Testis (tissue), 2 donors: ENCODE results near the gene PCDHB4.

Experiments used
- CTCF ChIP-seq, 3 experiments: fragments of 450-650 bp in 2 of 3; fragments of 200-600 bp in 1 of 3; sonication (generic) in 1 of 3; IDR thresholded peaks; one replicate each; pipeline ENCODE4 v1.5.1; 2016 to 2019; ENCODE audit warnings: antibody characterized with exemption in 3 of 3, mild to moderate bottlenecking in 2 of 3, moderate library complexity in 1 of 3
- POLR2A ChIP-seq: fragments of 450-650 bp; IDR thresholded peaks from one replicate; pipeline ENCODE4 v1.6.1; 2017; ENCODE audit warnings: antibody characterized with exemption, mild to moderate bottlenecking, moderate library complexity

- peak; percentile 32 to 47 (median 42) for TF ChIP-seq CTCF (IDR thresholded peaks at IDR 0.05)
- no peak for TF ChIP-seq POLR2A
Measured at GRCh38 chr5:141084487-141084989, 37.1 kb upstream of the PCDHB4 start.
